DOHH2 (cell line): ENCODE results near the gene PTPRS.

Experiments used
- H3F3A ChIP-seq: fragments of 200-600 bp; sonication (generic), shearing (Covaris generic); 2 replicates; pipeline ENCODE4 v1.6.0; 2016; ENCODE audit warnings: antibody characterized with exemption, mild to moderate bottlenecking; ENCODE audit not compliant: control insufficient read depth, insufficient read depth
- H3K27ac ChIP-seq: fragments of 200-600 bp; sonication (generic); 2 replicates; pipeline ENCODE4 v1.5.1; 2014; ENCODE audit warnings: low read depth, mild to moderate bottlenecking, low read length, moderate library complexity
- H3K27me3 ChIP-seq: fragments of 200-600 bp; sonication (generic); 2 replicates; pipeline ENCODE4 v1.6.1; 2014; ENCODE audit warnings: mild to moderate bottlenecking, low read length, mixed read lengths; ENCODE audit not compliant: control insufficient read depth
- H3K36me3 ChIP-seq: fragments of 200-600 bp; sonication (generic); 2 replicates; pipeline ENCODE4 v1.6.1; 2014; ENCODE audit warnings: mild to moderate bottlenecking, low read length, moderate library complexity, mixed read lengths; ENCODE audit not compliant: control insufficient read depth
- H3K4me1 ChIP-seq: fragments of 200-600 bp; sonication (generic); 2 replicates; pipeline ENCODE4 v1.6.1; 2014; ENCODE audit warnings: mild to moderate bottlenecking, low read length, mixed read lengths; ENCODE audit not compliant: control insufficient read depth
- H3K4me2 ChIP-seq: fragments of 200-600 bp; sonication (generic); 2 replicates; pipeline ENCODE4 v1.6.0; 2014; ENCODE audit warnings: mild to moderate bottlenecking, low read length, moderate library complexity
- H3K4me3 ChIP-seq: fragments of 200-600 bp; sonication (generic); 2 replicates; pipeline ENCODE4 v1.5.1; 2014; ENCODE audit warnings: mild to moderate bottlenecking, low read length, mixed read lengths
- H3K79me2 ChIP-seq: fragments of 200-600 bp; sonication (generic); 2 replicates; pipeline ENCODE4 v1.6.1; 2014; ENCODE audit warnings: mild to moderate bottlenecking, low read length, mixed read lengths; ENCODE audit not compliant: control insufficient read depth
- H3K9me2 ChIP-seq: fragments of 200-600 bp; sonication (generic); replicated peaks from 2 replicates; pipeline ENCODE4 v1.6.1; 2014; ENCODE audit warnings: mild to moderate bottlenecking, low read length, mixed read lengths; ENCODE audit not compliant: control insufficient read depth
- H3K9me3 ChIP-seq: fragments of 200-600 bp; sonication (generic); 2 replicates; pipeline ENCODE4 v1.6.1; 2014; ENCODE audit warnings: antibody characterized with exemption, low read length, mixed read lengths; ENCODE audit not compliant: control insufficient read depth, insufficient read depth
- H4K20me1 ChIP-seq: fragments of 200-600 bp; sonication (generic); 2 replicates; pipeline ENCODE4 v1.6.0; 2014; ENCODE audit warnings: low read depth, mild to moderate bottlenecking, antibody characterized with exemption, low read length, moderate library complexity; ENCODE audit not compliant: control insufficient read depth, insufficient read depth
- CTCF ChIP-seq: fragments of 200-600 bp; sonication (generic); IDR thresholded peaks from one replicate; pipeline ENCODE4 v1.5.1; 2014; ENCODE audit warnings: antibody characterized with exemption, mild to moderate bottlenecking, low read depth, low read length; ENCODE audit not compliant: poor library complexity, severe bottlenecking
- EZH2phosphoT487 ChIP-seq: fragments of 200-600 bp; sonication (generic); IDR thresholded peaks from 2 replicates; pipeline ENCODE4 v1.6.1; 2017; ENCODE audit warnings: borderline replicate concordance, mild to moderate bottlenecking, antibody characterized with exemption, low read length, moderate library complexity, mixed read lengths

PTPRS gene

GRCh38 chr19:5293612-5294378 is 46.8 kb downstream of the PTPRS start:
- Histone ChIP-seq H3K4me3 (peak overlapping the region; percentile 77), H3F3A (no peaks in the 10 kb centered on the region), H4K20me1 (0 out of 2 replicates have a peak, but pooled peaks cover 5% of the 10 kb centered on the region), H3K36me3 (no peaks in the 10 kb centered on the region), H3K27me3 (no peaks in the 10 kb centered on the region), H3K9me2 (no peaks in the 10 kb centered on the region), H3K27ac (no peak overlapping the region), H3K4me2 (peak overlapping the region; percentile 67), H3K79me2 (peaks cover 29% of the 10 kb centered on the region), H3K9me3 (no peaks in the 10 kb centered on the region), H3K4me1 (peaks cover 39% of the 10 kb centered on the region)
- TF ChIP-seq CTCF (no peak), EZH2phosphoT487 (no peak)

- no peak for TF ChIP-seq EZH2phosphoT487
- TF ChIP-seq CTCF: no peak
- peaks cover 47% of the 10 kb centered on the region for H3K4me1 ChIP-seq
- H3K27me3 ChIP-seq: no peaks in the 10 kb centered on the region
- H4K20me1 ChIP-seq: 0 out of 2 replicates have a peak, but pooled peaks cover 5% of the 10 kb centered on the region
- H3K4me2 ChIP-seq: peak overlapping the region; percentile 81
- H3K36me3 ChIP-seq: no peaks in the 10 kb centered on the region
- H3K9me3 ChIP-seq: no peaks in the 10 kb centered on the region
- peaks cover 31% of the 10 kb centered on the region for H3K79me2 ChIP-seq
- H3F3A ChIP-seq: no peaks in the 10 kb centered on the region
- peak overlapping the region; percentile 61 for H3K27ac ChIP-seq
- H3K9me2 ChIP-seq: no peaks in the 10 kb centered on the region
- H3K4me3 ChIP-seq: peak overlapping the region; percentile 77
Measured at GRCh38 chr19:5292822-5293611, 47.6 kb downstream of the PTPRS start.

- no peak overlapping the region for H3K27ac ChIP-seq
- peak overlapping the region; percentile 81 for H3K4me2 ChIP-seq
- H3K36me3 ChIP-seq: no peaks in the 10 kb centered on the region
- no peaks in the 10 kb centered on the region for H3F3A ChIP-seq
- H3K79me2 ChIP-seq: peaks cover 34% of the 10 kb centered on the region
- TF ChIP-seq CTCF: no peak
- no peak for TF ChIP-seq EZH2phosphoT487
- no peaks in the 10 kb centered on the region for H3K9me2 ChIP-seq
- H3K9me3 ChIP-seq: no peaks in the 10 kb centered on the region
- peak overlapping the region; percentile 77 for H3K4me3 ChIP-seq
- peaks cover 53% of the 10 kb centered on the region for H3K4me1 ChIP-seq
- H3K27me3 ChIP-seq: no peaks in the 10 kb centered on the region
- H4K20me1 ChIP-seq: 0 out of 2 replicates have a peak, but pooled peaks cover 5% of the 10 kb centered on the region
Measured at GRCh38 chr19:5292453-5292821, 48.2 kb downstream of the PTPRS start.
